Retinal pigment epithelial cell (primary cell): Measurements from ENCODE around the gene USP11.
"Not testable (repeated sequence)": the region's sequence is repeated elsewhere in the genome, so short reads cannot be mapped to it uniquely, and the experiment has no call there.

Source experiments
- DNase-seq: peaks from one replicate; pipeline ENCODE4 v3.0.0-alpha.2; 2010; ENCODE audit warnings: low read depth
- H3K4me3 ChIP-seq: 2 replicates; pipeline ENCODE4 v1.5.1; 2011; ENCODE audit warnings: mild to moderate bottlenecking, low read length, control low read depth, moderate library complexity
- TF ChIP-seq, protein P1 (sequence below): conservative IDR thresholded peaks from 2 replicates; pipeline ENCODE4 v1.5.1; 2011; ENCODE audit warnings: low read depth, low read length, control low read depth, inconsistent platforms

The USP11 gene

DNA sequence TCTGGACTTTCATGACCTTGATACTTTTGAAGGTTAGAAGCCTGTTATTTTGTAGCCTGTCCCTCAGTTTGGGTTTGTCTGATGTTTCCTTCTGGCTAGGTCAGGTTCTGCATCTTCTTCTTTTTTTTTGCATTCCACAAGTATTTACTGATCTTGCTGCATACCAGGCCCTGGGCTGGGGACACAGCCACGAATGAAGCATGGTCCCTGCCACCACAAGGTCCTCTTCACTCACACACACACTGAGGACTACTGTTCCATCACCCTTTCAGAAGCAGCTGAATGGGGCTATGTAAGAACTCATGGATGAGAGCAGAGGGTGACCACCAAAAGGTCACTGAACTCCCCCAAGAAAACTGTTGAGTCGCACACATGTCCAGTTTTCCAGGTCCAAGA is 39.2 kb downstream of the USP11 start:
- no peak for DNase-seq
- TF ChIP-seq, protein P1, sequence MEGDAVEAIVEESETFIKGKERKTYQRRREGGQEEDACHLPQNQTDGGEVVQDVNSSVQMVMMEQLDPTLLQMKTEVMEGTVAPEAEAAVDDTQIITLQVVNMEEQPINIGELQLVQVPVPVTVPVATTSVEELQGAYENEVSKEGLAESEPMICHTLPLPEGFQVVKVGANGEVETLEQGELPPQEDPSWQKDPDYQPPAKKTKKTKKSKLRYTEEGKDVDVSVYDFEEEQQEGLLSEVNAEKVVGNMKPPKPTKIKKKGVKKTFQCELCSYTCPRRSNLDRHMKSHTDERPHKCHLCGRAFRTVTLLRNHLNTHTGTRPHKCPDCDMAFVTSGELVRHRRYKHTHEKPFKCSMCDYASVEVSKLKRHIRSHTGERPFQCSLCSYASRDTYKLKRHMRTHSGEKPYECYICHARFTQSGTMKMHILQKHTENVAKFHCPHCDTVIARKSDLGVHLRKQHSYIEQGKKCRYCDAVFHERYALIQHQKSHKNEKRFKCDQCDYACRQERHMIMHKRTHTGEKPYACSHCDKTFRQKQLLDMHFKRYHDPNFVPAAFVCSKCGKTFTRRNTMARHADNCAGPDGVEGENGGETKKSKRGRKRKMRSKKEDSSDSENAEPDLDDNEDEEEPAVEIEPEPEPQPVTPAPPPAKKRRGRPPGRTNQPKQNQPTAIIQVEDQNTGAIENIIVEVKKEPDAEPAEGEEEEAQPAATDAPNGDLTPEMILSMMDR, result no peak

DNA sequence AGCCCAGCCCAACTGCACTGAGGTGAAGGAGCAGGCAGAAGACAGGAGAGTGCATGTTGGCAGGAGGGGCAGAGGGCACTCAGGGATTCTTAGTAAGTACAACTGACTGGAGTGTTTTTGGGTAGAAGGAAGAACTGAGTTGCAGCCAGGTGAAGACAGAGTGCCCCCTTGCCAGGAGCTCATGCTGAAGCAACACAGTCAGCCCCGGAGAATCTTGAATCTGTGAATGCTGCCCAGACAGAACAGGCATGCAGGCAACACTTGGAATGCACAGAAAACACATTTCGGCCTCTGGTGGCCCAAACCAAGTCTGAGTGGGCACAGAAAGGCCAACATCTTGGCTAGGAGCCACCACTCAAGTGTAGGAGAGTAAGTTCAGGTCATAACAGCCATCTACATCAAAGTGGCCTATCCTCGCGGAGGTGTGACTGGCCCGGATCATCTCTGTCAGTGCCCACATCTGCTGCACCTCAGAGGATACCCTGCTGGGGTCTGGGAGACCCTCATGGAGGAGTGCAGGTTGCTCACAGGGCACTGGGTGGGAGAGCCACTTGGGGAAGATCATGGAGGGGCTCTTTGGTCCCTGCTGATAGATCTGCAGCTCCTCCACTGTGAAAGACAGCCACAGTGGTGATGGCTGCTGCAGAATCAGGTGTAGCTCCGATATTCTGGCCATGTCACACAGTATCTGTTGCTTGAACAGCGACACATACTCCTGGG is 40.4 kb downstream of the USP11 start:
- no peak overlapping the region for H3K4me3 ChIP-seq
- DNase-seq, result no peak
- TF ChIP-seq, protein P1, result no peak

More for the DNA sequence above, 39.2 kb downstream of the USP11 start:
- H3K4me3 ChIP-seq, result no peak overlapping the region

DNA sequence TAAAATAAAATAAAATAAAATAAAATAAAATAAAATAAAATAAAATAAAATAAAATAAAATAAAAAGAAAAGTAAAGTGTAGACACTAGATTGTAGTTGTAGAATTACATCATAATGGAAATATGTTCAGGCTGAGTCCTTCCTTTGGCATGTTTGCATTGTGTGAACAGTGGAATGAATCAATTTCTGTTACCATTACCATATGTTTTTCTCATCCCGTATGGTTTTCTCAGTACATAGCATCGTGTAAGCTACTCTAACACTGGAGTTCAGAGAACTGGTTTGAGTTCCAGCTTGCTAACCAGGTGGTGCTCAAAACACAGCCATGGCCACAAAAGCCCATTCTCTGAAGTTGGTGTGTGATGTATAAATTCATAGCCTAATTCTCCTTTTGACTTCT is 45.9 kb downstream of the USP11 start:
- DNase-seq, result no peak
- TF ChIP-seq, protein P1, result no peak
- H3K4me3 ChIP-seq, result no peak overlapping the region

DNA sequence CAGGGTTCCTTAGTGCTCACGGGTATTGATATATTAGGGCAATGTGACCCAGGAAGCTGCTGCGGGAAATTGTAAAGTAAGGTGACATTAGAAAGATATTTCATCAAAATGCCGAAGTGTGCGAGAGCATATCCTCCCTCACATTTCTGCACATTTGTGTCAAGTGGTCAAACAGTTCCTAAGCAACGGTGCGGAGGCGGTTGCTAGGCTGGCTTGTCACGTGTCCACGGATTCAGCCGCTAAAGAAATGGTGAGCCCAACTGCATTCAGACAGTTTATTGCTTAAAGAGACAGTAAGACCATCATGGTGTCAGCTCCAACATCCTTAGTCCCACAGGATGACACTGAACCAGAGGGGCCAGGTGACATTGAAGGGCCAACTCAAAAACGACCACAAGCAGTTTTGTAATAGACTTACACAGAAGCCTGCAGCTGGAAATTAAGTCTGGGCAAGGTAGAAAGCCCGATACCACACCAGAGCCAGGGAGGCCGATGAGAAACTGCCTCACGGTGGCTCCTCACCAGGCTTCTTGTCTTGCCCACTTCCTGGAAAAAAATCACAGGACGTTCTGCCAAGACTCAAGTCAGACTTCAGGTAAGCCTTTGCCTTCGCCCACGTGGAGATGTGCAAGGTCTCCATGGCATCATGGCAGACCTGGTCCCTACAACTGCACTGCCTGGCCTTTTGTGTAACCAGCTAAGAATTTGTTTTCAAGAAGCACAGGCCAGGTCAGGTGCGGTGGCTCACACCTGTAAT is 50.4 kb downstream of the USP11 start:
- H3K4me3 ChIP-seq, result no peak overlapping the region
- TF ChIP-seq, protein P1, result no peak
- DNase-seq, result no peak

DNA sequence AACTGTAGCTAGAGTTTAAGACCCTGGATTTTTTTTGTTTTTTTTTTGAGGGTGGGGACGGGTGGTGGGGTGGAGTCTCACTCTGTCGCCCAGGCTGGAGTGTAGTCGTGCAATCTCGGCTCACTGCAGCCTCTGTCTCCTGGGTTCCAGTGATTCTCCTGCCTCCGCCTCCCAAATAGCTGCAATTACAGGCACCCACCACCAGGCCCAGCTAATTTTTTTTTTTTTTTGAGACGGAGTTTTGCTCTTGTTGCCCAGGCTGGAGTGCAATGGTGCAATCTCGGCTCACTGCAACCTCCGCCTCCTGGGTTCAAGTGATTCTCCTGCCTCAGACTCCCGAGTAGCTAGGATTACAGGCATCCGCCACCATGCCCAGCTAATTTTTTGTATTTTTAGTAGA is 51.8 kb downstream of the USP11 start:
- TF ChIP-seq, protein P1, result peak; percentile 12
- not testable (repeated sequence) for H3K4me3 ChIP-seq, DNase-seq

DNA sequence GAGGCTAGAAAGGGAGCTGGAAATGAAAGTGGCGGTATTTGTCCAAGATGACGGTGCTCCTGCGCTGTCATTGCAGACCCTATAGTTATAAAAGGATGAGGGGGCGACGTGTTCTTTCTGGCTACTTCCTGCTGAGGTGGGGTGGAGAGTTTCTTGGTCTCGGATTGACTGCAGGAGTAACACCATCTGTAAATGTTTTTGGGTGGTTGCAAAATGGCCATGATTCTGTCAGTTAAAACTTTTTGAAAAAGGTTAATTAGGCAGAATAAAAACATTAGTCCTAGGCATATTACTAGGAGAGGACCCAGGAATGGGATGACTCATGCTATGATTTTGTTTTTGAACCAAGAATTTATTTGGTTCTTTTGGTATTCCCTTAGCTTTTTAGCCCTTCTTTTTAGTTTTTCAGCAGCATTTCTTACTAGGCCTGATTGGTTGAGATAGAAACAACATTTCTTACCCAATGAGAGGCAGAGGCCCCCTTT is 53.1 kb downstream of the USP11 start:
- no peak for DNase-seq
- H3K4me3 ChIP-seq, result no peak overlapping the region
- TF ChIP-seq, protein P1, result no peak
